HepG2 (cell line): ENCODE results near the gene TPPP2. TPM values are rescaled to one million over a fixed set of nuclear protein-coding genes. Genes with fewer than 3 reads are reported as not detected.

Source experiments
- HES4 ChIP-seq: sonication (generic); formaldehyde crosslinking; IDR thresholded peaks from 2 replicates; pipeline ENCODE4 v1.9.0; 2021; ENCODE audit warnings: mild to moderate bottlenecking, missing genetic modification reagents, borderline replicate concordance
- MAF1 ChIP-seq: sonication (generic); formaldehyde crosslinking; IDR thresholded peaks from 2 replicates; pipeline ENCODE4 v1.5.0; 2020; ENCODE audit warnings: missing genetic modification reagents, borderline replicate concordance
- MXD3 ChIP-seq: IDR thresholded peaks from 2 replicates; pipeline ENCODE4 v1.6.1; 2016; ENCODE audit warnings: mild to moderate bottlenecking, missing biosample characterization, missing genetic modification reagents
- MXI1 ChIP-seq: IDR thresholded peaks from 3 replicates; pipeline ENCODE4 v1.6.1; 2012; ENCODE audit warnings: low read depth, low read length, inconsistent platforms, borderline replicate concordance
- NFYC ChIP-seq: IDR thresholded peaks from 2 replicates; pipeline ENCODE4 v1.6.1; 2016; ENCODE audit warnings: missing genetic modification reagents, missing compliant biosample characterization
- PHF20 ChIP-seq: sonication (generic); formaldehyde crosslinking; IDR thresholded peaks from 2 replicates; pipeline ENCODE4 v1.5.0; 2020; ENCODE audit warnings: mild to moderate bottlenecking, missing genetic modification reagents
- POLR2A ChIP-seq, 2 experiments: IDR thresholded peaks; 2 replicates each; pipeline ENCODE4 v1.6.1; 2011; ENCODE audit warnings: low read depth in 2 of 2, low read length in 2 of 2, mild to moderate bottlenecking in 1 of 2, moderate library complexity in 1 of 2; ENCODE audit not compliant: insufficient read depth in 1 of 2
- PREB ChIP-seq: sonication (generic); formaldehyde crosslinking; IDR thresholded peaks from 2 replicates; pipeline ENCODE4 v1.4.0; 2020; ENCODE audit warnings: missing genetic modification reagents
- PRPF4 ChIP-seq: fragments of 200-400 bp; formaldehyde crosslinking; IDR thresholded peaks from 2 replicates; pipeline ENCODE4 v1.6.1; 2016; ENCODE audit warnings: low read length, low read depth; ENCODE audit not compliant: poor library complexity, severe bottlenecking
- SAP130 ChIP-seq: IDR thresholded peaks from 2 replicates; pipeline ENCODE4 v1.6.1; 2016; ENCODE audit warnings: low read depth
- SP4 ChIP-seq: sonication (generic); formaldehyde crosslinking; IDR thresholded peaks from 2 replicates; pipeline ENCODE4 v1.8.1; 2023; ENCODE audit warnings: mild to moderate bottlenecking, missing genetic modification reagents
- TAF1 ChIP-seq: sonication (generic); formaldehyde crosslinking; IDR thresholded peaks from 2 replicates; pipeline ENCODE4 v1.4.0; 2020; ENCODE audit warnings: missing genetic modification reagents
- TCF12 ChIP-seq, 2 experiments: fragments of 450-650 bp in 1 of 2; sonication (generic) in 1 of 2; formaldehyde crosslinking in 1 of 2; IDR thresholded peaks; 2 replicates each; pipeline versions ENCODE4 v1.6.1 to v1.8.0; 2017 to 2022; ENCODE audit warnings: antibody characterized with exemption in 1 of 2, mild to moderate bottlenecking in 1 of 2, missing genetic modification reagents in 1 of 2, moderate library complexity in 1 of 2
- TFDP1 ChIP-seq: IDR thresholded peaks from 2 replicates; pipeline ENCODE4 v1.6.1; 2016; ENCODE audit warnings: missing compliant biosample characterization, missing genetic modification reagents, borderline replicate concordance
- WIZ ChIP-seq: sonication (generic); formaldehyde crosslinking; IDR thresholded peaks from 2 replicates; pipeline ENCODE4 v1.5.1; 2020; ENCODE audit warnings: mild to moderate bottlenecking, missing genetic modification reagents
- ZBTB7A ChIP-seq: sonication (generic); formaldehyde crosslinking; IDR thresholded peaks from 2 replicates; pipeline ENCODE4 v1.8.0; 2022; ENCODE audit warnings: mild to moderate bottlenecking, missing genetic modification reagents
- ZFP82 ChIP-seq: sonication (generic); formaldehyde crosslinking; IDR thresholded peaks from 2 replicates; pipeline ENCODE4 v1.5.1; 2020; ENCODE audit warnings: mild to moderate bottlenecking, missing genetic modification reagents, borderline replicate concordance
- ZMYM4 ChIP-seq: sonication (generic); formaldehyde crosslinking; IDR thresholded peaks from 2 replicates; pipeline ENCODE4 v1.8.1; 2023; ENCODE audit warnings: mild to moderate bottlenecking, missing genetic modification reagents
- ZNF20 ChIP-seq: sonication (generic); formaldehyde crosslinking; IDR thresholded peaks from 2 replicates; pipeline ENCODE4 v1.4.0; 2020; ENCODE audit warnings: mild to moderate bottlenecking, moderate library complexity, missing genetic modification reagents
- ZNF253 ChIP-seq: sonication (generic); formaldehyde crosslinking; IDR thresholded peaks from 2 replicates; pipeline ENCODE4 v1.8.0; 2022; ENCODE audit warnings: mild to moderate bottlenecking, missing genetic modification reagents, borderline replicate concordance
- ZNF281 ChIP-seq: sonication (generic); formaldehyde crosslinking; IDR thresholded peaks from 2 replicates; pipeline ENCODE4 v1.4.0; 2020; ENCODE audit warnings: missing genetic modification reagents, borderline replicate concordance
- ZNF691 ChIP-seq: sonication (generic); formaldehyde crosslinking; IDR thresholded peaks from 2 replicates; pipeline ENCODE4 v1.4.0; 2020; ENCODE audit warnings: missing genetic modification reagents, low read depth, mild to moderate bottlenecking, borderline replicate concordance
- ZNF768 ChIP-seq: sonication (generic); formaldehyde crosslinking; IDR thresholded peaks from 2 replicates; pipeline ENCODE4 v1.4.0; 2020; ENCODE audit warnings: missing genetic modification reagents
- polyA plus RNA-seq, 8 experiments: library from polyadenylated mRNA; depleted of rRNA in 3 of 8; stranded (reverse) in 7 of 8; unstranded in 1 of 8; fragments of >200 nt; fragmentation: Illumina TruSeq in 4 of 8; extraction: Trizol in 4 of 8; gene quantifications; 2 replicates each; pipeline versions ENCODE4 v1.2.1 to v1.2.3, GENCODE V29; 2011 to 2016; ENCODE audit warnings: low read depth in 4 of 8, missing spikeins in 1 of 8, mixed read lengths in 1 of 8; ENCODE audit not compliant: insufficient read depth in 1 of 8
- total RNA-seq, 5 experiments: library from RNA; depleted of rRNA; stranded (reverse); fragments of >200 nt; fragmentation: Illumina TruSeq; extraction: Trizol; gene quantifications; 2 replicates each; pipeline ENCODE4 v1.2.3, GENCODE V29; 2016; ENCODE audit warnings: low read depth in 1 of 5

TPPP2 gene
- total and polyA plus RNA-seq, 2 of the 13 experiments (the other 11 are each of a cell fraction or from before 2014, with no cell fraction given): 0.58 to 4.2 TPM

GRCh38 chr14:21071225-21072030 lies 41.4 kb downstream of the TPPP2 start (continued):
- TF ChIP-seq HES4 (CRISPR knock-in tag): peak; percentile 56; the same call in 1 of the 2 replicates
- no peak for TF ChIP-seq TCF12 (IDR thresholded peaks at IDR 0.05)
- TF ChIP-seq TCF12 (CRISPR knock-in tag; IDR thresholded peaks at IDR 0.05): peak; percentile 13; the same call in 1 of the 2 replicates
- TF ChIP-seq NFYC (CRISPR knock-in tag): no peak
- peak; percentile 17; the same call in 1 of the 2 replicates for TF ChIP-seq TAF1
- TF ChIP-seq ZNF253: 0 out of 2 replicates have a peak, but pooled peaks have one; percentile 3
- peak; percentile 67; the same call in 1 of the 2 replicates for TF ChIP-seq ZBTB7A (CRISPR knock-in tag)
- TF ChIP-seq SP4: peak; percentile 69; the same call in 1 of the 2 replicates
- TF ChIP-seq PREB (CRISPR knock-in tag): no peak
- 0 out of 2 replicates have a peak, but pooled peaks have one; percentile 41 for TF ChIP-seq MAF1 (CRISPR knock-in tag)
- TF ChIP-seq ZNF20 (CRISPR knock-in tag): no peak
- TF ChIP-seq SAP130 (CRISPR knock-in tag): 0 out of 2 replicates have a peak, but pooled peaks have one; percentile 44
- TF ChIP-seq POLR2A (IDR thresholded peaks at IDR 0.05; ENCODE audit: insufficient read depth in 1 of 2, low read depth in 2 of 2, low read length in 2 of 2): no peak
- peak; percentile 23; the same call in 1 of the 2 replicates for TF ChIP-seq TFDP1 (CRISPR knock-in tag)
- 0 out of 2 replicates have a peak, but pooled peaks have one; percentile 40 for TF ChIP-seq ZMYM4
- peak; percentile 65; the same call in 1 of the 2 replicates for TF ChIP-seq ZNF768
- TF ChIP-seq ZNF281 (CRISPR knock-in tag): peak; percentile 91
- TF ChIP-seq MXD3: peak; percentile 88; the same call in 1 of the 2 replicates
- TF ChIP-seq PRPF4: peak; percentile 44
- peak; percentile 55 for TF ChIP-seq PHF20 (CRISPR knock-in tag)
- peak; percentile 73; the same call in 1 of the 2 replicates for TF ChIP-seq ZFP82 (CRISPR knock-in tag)
- no peak for TF ChIP-seq WIZ
- TF ChIP-seq ZNF691 (CRISPR knock-in tag): no peak
- TF ChIP-seq MXI1: 0 out of 3 replicates have a peak, but pooled peaks have one; percentile 18
